ENCODE data around the gene FADS3. TPM values are rescaled to one million over a fixed set of nuclear protein-coding genes. Genes with fewer than 3 reads are reported as not detected.

FADS3 gene, protein sequence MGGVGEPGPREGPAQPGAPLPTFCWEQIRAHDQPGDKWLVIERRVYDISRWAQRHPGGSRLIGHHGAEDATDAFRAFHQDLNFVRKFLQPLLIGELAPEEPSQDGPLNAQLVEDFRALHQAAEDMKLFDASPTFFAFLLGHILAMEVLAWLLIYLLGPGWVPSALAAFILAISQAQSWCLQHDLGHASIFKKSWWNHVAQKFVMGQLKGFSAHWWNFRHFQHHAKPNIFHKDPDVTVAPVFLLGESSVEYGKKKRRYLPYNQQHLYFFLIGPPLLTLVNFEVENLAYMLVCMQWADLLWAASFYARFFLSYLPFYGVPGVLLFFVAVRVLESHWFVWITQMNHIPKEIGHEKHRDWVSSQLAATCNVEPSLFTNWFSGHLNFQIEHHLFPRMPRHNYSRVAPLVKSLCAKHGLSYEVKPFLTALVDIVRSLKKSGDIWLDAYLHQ
- 117 and 118 TPM in 2 replicates for total RNA-seq
- long read RNA-seq, partial matches to known transcripts: 0 of 3 reads
- long read RNA-seq, other reads (novel, unspliced or antisense): 1 of 3 reads

DNA sequence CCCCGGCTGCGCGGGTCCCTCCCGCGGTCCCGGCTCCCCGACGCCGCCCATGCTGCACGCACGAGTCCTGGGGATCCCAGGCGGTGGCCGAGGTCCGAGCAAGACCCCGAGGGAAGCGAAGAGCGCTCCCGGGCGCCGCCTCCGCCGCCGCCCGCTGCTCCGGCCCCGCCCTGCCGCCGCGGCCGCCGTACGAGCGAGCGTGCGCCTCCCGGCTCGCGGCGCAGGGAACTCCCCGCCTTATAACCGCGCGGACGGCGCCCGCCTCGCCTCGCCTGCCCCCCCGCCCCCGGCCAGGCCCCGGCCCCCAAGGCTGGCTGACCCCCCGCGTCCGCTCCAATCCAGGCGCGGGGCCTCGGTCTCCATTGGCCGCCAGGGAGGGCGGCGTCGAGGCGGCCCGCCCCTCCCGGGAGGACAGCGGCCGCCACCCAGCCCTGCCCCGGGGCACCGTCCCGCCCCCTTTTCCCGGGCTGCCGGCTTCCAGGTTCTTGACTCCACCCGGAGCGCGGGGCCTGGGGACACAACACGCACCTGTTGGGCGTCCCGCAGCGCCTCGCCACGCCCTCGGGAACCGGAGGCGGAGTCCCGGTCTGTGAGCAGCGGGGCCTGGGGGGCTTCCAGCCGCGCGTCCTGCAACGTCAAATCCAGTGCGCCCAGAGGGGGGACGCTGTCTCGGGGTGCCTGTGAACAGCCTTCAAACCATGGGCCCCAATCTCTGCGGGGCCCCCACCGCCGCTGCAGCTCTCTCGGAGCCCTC is at the start of gene FADS3:
Gene FADS3 (minus strand): TSS at position 215 of the 754 bp plus-strand sequence. CDS start 164 bp downstream, at position 51.
- TF ChIP-seq, protein P1, sequence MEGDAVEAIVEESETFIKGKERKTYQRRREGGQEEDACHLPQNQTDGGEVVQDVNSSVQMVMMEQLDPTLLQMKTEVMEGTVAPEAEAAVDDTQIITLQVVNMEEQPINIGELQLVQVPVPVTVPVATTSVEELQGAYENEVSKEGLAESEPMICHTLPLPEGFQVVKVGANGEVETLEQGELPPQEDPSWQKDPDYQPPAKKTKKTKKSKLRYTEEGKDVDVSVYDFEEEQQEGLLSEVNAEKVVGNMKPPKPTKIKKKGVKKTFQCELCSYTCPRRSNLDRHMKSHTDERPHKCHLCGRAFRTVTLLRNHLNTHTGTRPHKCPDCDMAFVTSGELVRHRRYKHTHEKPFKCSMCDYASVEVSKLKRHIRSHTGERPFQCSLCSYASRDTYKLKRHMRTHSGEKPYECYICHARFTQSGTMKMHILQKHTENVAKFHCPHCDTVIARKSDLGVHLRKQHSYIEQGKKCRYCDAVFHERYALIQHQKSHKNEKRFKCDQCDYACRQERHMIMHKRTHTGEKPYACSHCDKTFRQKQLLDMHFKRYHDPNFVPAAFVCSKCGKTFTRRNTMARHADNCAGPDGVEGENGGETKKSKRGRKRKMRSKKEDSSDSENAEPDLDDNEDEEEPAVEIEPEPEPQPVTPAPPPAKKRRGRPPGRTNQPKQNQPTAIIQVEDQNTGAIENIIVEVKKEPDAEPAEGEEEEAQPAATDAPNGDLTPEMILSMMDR (IDR thresholded peaks at IDR 0.05): no peak
- Mint-ChIP-seq H3K27ac (ENCODE audit: unreplicated experiment) (peak within 1 kb of the TSS; percentile 72), H3K4me1 (ENCODE audit: unreplicated experiment) (peaks cover 49% of the 10 kb centered on the region), H3K27me3 (ENCODE audit: unreplicated experiment) (no peaks in the 10 kb centered on the region), H3K4me3 (ENCODE audit: unreplicated experiment) (peak within 1 kb of the TSS; percentile 84), H3K9me3 (ENCODE audit: unreplicated experiment) (no peaks in the 10 kb centered on the region), H3K36me3 (ENCODE audit: unreplicated experiment) (peaks cover 9% of the 10 kb centered on the region)
- DNase-seq (ENCODE audit: extremely low spot score, unreplicated experiment): peak; percentile 90

DNA sequence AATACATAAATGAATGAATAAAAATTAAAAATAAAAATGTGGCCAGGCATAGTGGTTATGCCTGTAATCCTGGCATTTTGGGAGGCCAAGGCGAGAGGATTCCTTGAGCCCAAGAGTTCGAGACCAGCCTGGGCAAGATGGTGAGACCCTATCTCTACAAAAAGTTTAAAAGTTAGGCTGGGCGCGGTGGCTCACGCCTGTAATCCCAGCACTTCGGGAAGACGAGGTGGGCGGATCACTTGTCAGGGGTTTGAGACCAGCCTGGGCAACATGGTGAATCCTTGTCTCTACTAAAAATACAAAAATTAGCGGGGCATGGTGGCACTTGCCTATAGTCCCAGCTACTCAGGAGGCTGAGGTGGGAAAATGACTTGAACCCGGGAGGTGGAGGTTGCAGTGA is 49.1 kb upstream of the FADS3 start:
- Mint-ChIP-seq H3K9me3 (ENCODE audit: unreplicated experiment) (peaks cover 12% of the 10 kb centered on the region), H3K4me1 (ENCODE audit: unreplicated experiment) (no peaks in the 10 kb centered on the region), H3K36me3 (ENCODE audit: unreplicated experiment) (no peaks in the 10 kb centered on the region), H3K27me3 (ENCODE audit: unreplicated experiment) (peaks cover 37% of the 10 kb centered on the region), H3K27ac (ENCODE audit: unreplicated experiment) (no peak overlapping the region), H3K4me3 (ENCODE audit: unreplicated experiment) (no peak overlapping the region)
- TF ChIP-seq, protein P1 (IDR thresholded peaks at IDR 0.05): no peak
- no peak for DNase-seq (ENCODE audit: extremely low spot score, unreplicated experiment)

DNA sequence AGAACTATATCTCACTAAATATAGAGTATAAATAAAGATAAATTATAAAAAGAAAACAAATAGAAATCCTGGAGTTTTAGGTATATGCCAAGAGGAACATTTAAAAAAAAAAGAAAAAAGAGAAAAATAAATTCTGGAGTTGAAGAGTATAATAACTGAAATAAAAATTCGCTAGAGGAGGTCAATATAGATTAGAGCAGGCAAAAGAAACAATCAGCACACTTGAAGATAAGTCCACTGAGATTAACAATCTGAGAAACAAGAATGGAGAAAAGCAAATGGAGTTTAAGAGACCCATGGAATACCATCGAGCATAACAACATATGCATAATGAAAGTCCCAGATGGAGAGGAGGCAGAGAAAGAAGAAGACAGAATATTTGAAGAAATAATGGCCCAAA is 44.5 kb upstream of the FADS3 start:
- Mint-ChIP-seq H3K4me1 (ENCODE audit: unreplicated experiment) (no peaks in the 10 kb centered on the region), H3K9me3 (ENCODE audit: unreplicated experiment) (peaks cover 17% of the 10 kb centered on the region), H3K27me3 (ENCODE audit: unreplicated experiment) (peaks cover 36% of the 10 kb centered on the region), H3K27ac (ENCODE audit: unreplicated experiment) (no peak overlapping the region), H3K36me3 (ENCODE audit: unreplicated experiment) (peaks cover 4% of the 10 kb centered on the region), H3K4me3 (ENCODE audit: unreplicated experiment) (no peak overlapping the region)
- DNase-seq (ENCODE audit: extremely low spot score, unreplicated experiment): no peak
- TF ChIP-seq, protein P1 (IDR thresholded peaks at IDR 0.05): no peak

DNA sequence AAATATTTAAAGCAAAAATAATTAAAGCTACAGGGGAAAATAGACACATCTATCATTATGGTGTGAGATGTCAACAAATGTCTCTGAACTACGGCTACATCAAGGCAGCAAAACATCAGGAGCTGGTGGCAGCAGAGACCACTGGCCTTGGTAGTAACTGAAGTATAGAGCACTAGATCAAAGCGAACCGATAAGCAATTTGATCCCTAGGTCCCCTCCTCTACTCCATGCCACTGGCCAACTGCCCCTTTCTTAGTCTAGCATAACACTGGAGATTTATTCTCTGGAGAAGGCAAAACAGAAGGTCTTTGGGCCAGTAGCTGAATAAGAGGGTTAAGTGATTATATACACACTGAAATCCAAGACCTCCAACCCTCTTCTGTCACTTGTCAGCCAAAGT is 39.6 kb upstream of the FADS3 start:
- Mint-ChIP-seq H3K4me3 (ENCODE audit: unreplicated experiment) (no peak overlapping the region), H3K4me1 (ENCODE audit: unreplicated experiment) (peaks cover 15% of the 10 kb centered on the region), H3K36me3 (ENCODE audit: unreplicated experiment) (peaks cover 4% of the 10 kb centered on the region), H3K27me3 (ENCODE audit: unreplicated experiment) (peaks cover 24% of the 10 kb centered on the region), H3K27ac (ENCODE audit: unreplicated experiment) (no peak overlapping the region), H3K9me3 (ENCODE audit: unreplicated experiment) (peaks cover 7% of the 10 kb centered on the region)
- TF ChIP-seq, protein P1 (IDR thresholded peaks at IDR 0.05): no peak
- peak; percentile 13 for DNase-seq (ENCODE audit: extremely low spot score, unreplicated experiment)

DNA sequence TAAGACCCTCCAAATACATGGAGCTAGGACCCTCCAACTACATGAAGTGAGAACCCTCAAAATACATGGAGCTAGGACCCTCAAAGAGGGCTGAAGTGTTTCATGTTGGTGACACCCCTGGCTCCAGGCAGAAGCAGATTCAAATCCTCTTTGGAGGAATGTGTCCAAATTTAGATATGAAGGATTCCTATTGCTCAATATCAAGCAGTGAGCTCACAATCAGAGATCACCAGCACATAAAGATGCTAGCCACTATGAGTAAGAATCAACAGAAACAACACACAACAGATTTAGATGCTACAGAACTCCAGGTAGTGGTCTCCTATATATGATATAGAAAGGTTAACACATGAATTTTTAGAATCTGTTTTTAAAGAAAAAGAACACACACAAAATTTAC is 37.3 kb upstream of the FADS3 start:
- Mint-ChIP-seq H3K27ac (ENCODE audit: unreplicated experiment) (no peak overlapping the region), H3K4me1 (ENCODE audit: unreplicated experiment) (peaks cover 34% of the 10 kb centered on the region), H3K36me3 (ENCODE audit: unreplicated experiment) (peaks cover 4% of the 10 kb centered on the region), H3K4me3 (ENCODE audit: unreplicated experiment) (no peak overlapping the region), H3K9me3 (ENCODE audit: unreplicated experiment) (peaks cover 5% of the 10 kb centered on the region), H3K27me3 (ENCODE audit: unreplicated experiment) (peaks cover 13% of the 10 kb centered on the region)
- TF ChIP-seq, protein P1 (IDR thresholded peaks at IDR 0.05): no peak
- DNase-seq (ENCODE audit: extremely low spot score, unreplicated experiment): no peak
